Heart right ventricle (tissue), 16 donors: Measurements from ENCODE around the gene TUBA3E. TPM values are rescaled to one million over a fixed set of nuclear protein-coding genes. Genes with fewer than 3 reads are reported as not detected.
A peak's percentile ranks its signal among the peaks of the same experiment; 100 is the strongest.
"Not testable (repeated sequence)": the region's sequence is repeated elsewhere in the genome, so short reads cannot be mapped to it uniquely, and the experiment has no call there.

Experiments used
- ATAC-seq, 8 donors: fragments of 200-7000 bp; cut with Tn5 transposase; one replicate each; pipeline ENCODE4 v1.9.1; 2020; ENCODE audit warnings: mild to moderate bottlenecking in 8 of 8, moderate library complexity in 8 of 8, moderate number of reproducible peaks in 1 of 8
- DNase-seq, 2 donors: peaks; one replicate each; pipeline ENCODE4 v3.0.0-alpha.2; 2020
- H3K27ac ChIP-seq, 10 donors: fragments of 200-600 bp; sonication (generic) in 2 of 10; one replicate each; pipeline versions ENCODE4 v1.5.0 to v1.8.0; 2020 to 2022; ENCODE audit warnings: mild to moderate bottlenecking in 3 of 10
- H3K27me3 ChIP-seq, 7 donors: fragments of 200-600 bp; one replicate each; pipeline ENCODE4 v1.8.0; 2021 to 2022; ENCODE audit warnings: mild to moderate bottlenecking in 2 of 7
- H3K36me3 ChIP-seq, 9 donors: fragments of 200-600 bp; sonication (generic) in 1 of 9; one replicate each; pipeline versions ENCODE4 v1.5.0 to v1.8.0; 2020 to 2022; ENCODE audit warnings: mild to moderate bottlenecking in 2 of 9
- H3K4me1 ChIP-seq, 9 donors: fragments of 200-600 bp; sonication (generic) in 1 of 9; one replicate each; pipeline versions ENCODE4 v1.5.0 to v1.8.0; 2020 to 2022; ENCODE audit warnings: mild to moderate bottlenecking in 4 of 9
- H3K4me3 ChIP-seq, 10 donors: fragments of 200-600 bp; sonication (generic) in 2 of 10; one replicate each; pipeline versions ENCODE4 v1.5.0 to v1.8.0; 2020 to 2022; ENCODE audit warnings: mild to moderate bottlenecking in 7 of 10, moderate library complexity in 2 of 10
- H3K9me3 ChIP-seq, 11 donors: fragments of 200-600 bp in 10 of 11; sonication (generic) in 2 of 11; one replicate each; pipeline versions ENCODE4 v1.5.0 to v1.8.0; 2013 to 2022; ENCODE audit warnings: mild to moderate bottlenecking in 2 of 11, control low read depth in 1 of 11, moderate library complexity in 1 of 11
- CTCF ChIP-seq, 9 donors: fragments of 200-600 bp; sonication (generic) in 2 of 9; IDR thresholded peaks; one replicate each; pipeline versions ENCODE4 v1.5.0 to v1.8.0; 2021 to 2022; ENCODE audit warnings: antibody characterized with exemption in 9 of 9, mild to moderate bottlenecking in 5 of 9, moderate library complexity in 1 of 9
- WGBS, 2 donors: extraction: QIAGEN DNeasy Blood & Tissue Kit; methylation state at CpG; one replicate each; pipeline ENCODE4 v1.1.7; 2013; ENCODE audit warnings: inconsistent platforms in 1 of 2; 5-methylcytosine and 5-hydroxymethylcytosine counted together
- intact Hi-C, 10 donors: fragments of 100-400 bp; cut with DNase I; formaldehyde crosslinking; loops; one replicate each; pipeline versions ENCODE4 v1.11.1 to v1.14.2; 2022
- polyA plus RNA-seq, 2 donors: library from polyadenylated mRNA; stranded (reverse); fragments of 200-250 nt; gene quantifications; one replicate each; pipeline ENCODE4 v1.2.3, GENCODE V29; 2013
- total RNA-seq, 10 donors: library from RNA; stranded (reverse); fragmentation: NEBNext Ultra II Directional in 3 of 10; extraction: Animal tissue kit (Norgen Biotek cat#: 25700) in 3 of 10; gene quantifications; one replicate each; pipeline versions ENCODE4 v1.2.1 to v1.2.4, GENCODE V29; 2021 to 2023
- donor health status: Arrhythmogenic right ventricular cardiomyopathy.
- donor health status: ischemic (EF 13 %, LVEDD 7.1; RV severe dilation, severe dysfunction).
- donor health status: healthy with polysubstance abuse.
- donor health status: DM: no; HTN: yes; CAD: no.
- donor health status: DM: no; HTN: no; CAD: no.
- donor health status: ischemic (EF 25% LVEDD 6.9; RV normal size, moderate dysfunction).
- donor health status: ischemic (EF 25% LVEDD 5.7; RV mildly dilated, moderate dysfunction).
- donor health status: healthy.
- donor health status: DM: yes; HTN: yes; CAD: no.
- donor health status: Ischemic cardiomyopathy.
- donor health status: ischemic (EF 35%, LVEDD 5.7; RV mildly dilated, moderate dysfunction).
- donor health status: nonischemic (EF 11% LVEDD 7.7; RV severe dilation, severe dysfunction).
- donor health status: DM: yes; HTN: yes; CAD: no.
- donor health status: PGD.
- donor health status: ischemic (EF 29% LVEDD 5.4; RV normal size, mild dysfunction).
- donor health status: nonischemic (EF 23%, LVEDD 6.1; RV moderate dilation, normal function).

The TUBA3E gene
- total and polyA plus RNA-seq, 12 donors, result 2.3 to 286 (median 10.5) TPM

- no peaks in the 10 kb centered on the region for H3K9me3 ChIP-seq
- peaks cover 0 to 2% (median 0%) of the 10 kb centered on the region in 9 donors for H3K4me1 ChIP-seq
- H3K27ac ChIP-seq, result no peak overlapping the region
- WGBS, 2 donors, result 88 to 98% methylated on average over 9 of the region's 9 CpGs
- intact Hi-C loops, result loop anchor here in 7 of 10 donors (2.0 to 10.0 kb wide), 4 partner anchors 176 to 181 kb away; no protein-coding TSS in a partner anchor
- no peaks in the 10 kb centered on the region for H3K27me3 ChIP-seq
- no peak for TF ChIP-seq CTCF (IDR thresholded peaks at IDR 0.05)
- no peak overlapping the region for H3K4me3 ChIP-seq
- peaks cover 0 to 71% (median 9%) of the 10 kb centered on the region in 9 donors for H3K36me3 ChIP-seq
- ATAC-seq, result no peak
- DNase-seq, result no peak
Measured at GRCh38 chr2:130156624-130157004, 41.6 kb downstream of the TUBA3E start.

- peak; percentile 30 to 70 (median 59) for TF ChIP-seq CTCF (IDR thresholded peaks at IDR 0.05)
- DNase-seq (peak; percentile 70 to 71), ATAC-seq (peak; percentile 38 to 82 (median 70))
- H3K4me1 ChIP-seq, H3K4me3 ChIP-seq, H3K27ac ChIP-seq, H3K27me3 ChIP-seq, H3K9me3 ChIP-seq: not testable (repeated sequence)
- intact Hi-C loops, result loop anchor here in 7 of 10 donors (2.0 to 10.0 kb wide), 4 partner anchors 176 to 181 kb away; no protein-coding TSS in a partner anchor
- H3K36me3 ChIP-seq, result peaks cover 0 to 66% (median 9%) of the 10 kb centered on the region in 9 donors
- WGBS, 2 donors, result 40 to 49% methylated on average over 16 of the region's 16 CpGs
Measured at GRCh38 chr2:130155956-130156623, 42.1 kb downstream of the TUBA3E start.

- Histone ChIP-seq H3K9me3 (no peaks in the 10 kb centered on the region), H3K27ac (no peak overlapping the region), H3K36me3 (peaks cover 0 to 62% (median 9%) of the 10 kb centered on the region in 9 donors), H3K27me3 (no peaks in the 10 kb centered on the region), H3K4me1 (no peaks in the 10 kb centered on the region), H3K4me3 (no peak overlapping the region)
- no peak for TF ChIP-seq CTCF (IDR thresholded peaks at IDR 0.05)
- 95% methylated on average over 28 to 29 of the region's 29 CpGs for WGBS, 2 donors
- DNase-seq (no peak), ATAC-seq (peak in 1 of 8 donors; percentile 1)
- intact Hi-C loops, result loop anchor here in 6 of 10 donors (5.0 to 10.0 kb wide), 3 partner anchors 177 to 182 kb away; no protein-coding TSS in a partner anchor
Measured at GRCh38 chr2:130154773-130155765, 43.2 kb downstream of the TUBA3E start.

- H3K27me3 ChIP-seq, H3K27ac ChIP-seq, DNase-seq, H3K4me3 ChIP-seq, H3K9me3 ChIP-seq, ATAC-seq, H3K4me1 ChIP-seq: not testable (repeated sequence)
- intact Hi-C loops, result loop anchor here in 3 of 10 donors (10.0 kb wide), 1 partner anchor 180 kb away; no protein-coding TSS in a partner anchor
- 96 to 97% methylated on average over 5 to 8 of the region's 8 CpGs for WGBS, 2 donors
- H3K36me3 ChIP-seq, result peaks cover 0 to 56% (median 9%) of the 10 kb centered on the region in 9 donors
Measured at GRCh38 chr2:130154423-130154770, 43.8 kb downstream of the TUBA3E start.

- peaks cover 0 to 50% (median 9%) of the 10 kb centered on the region in 9 donors for H3K36me3 ChIP-seq
- H3K4me3 ChIP-seq, H3K4me1 ChIP-seq, H3K27me3 ChIP-seq, H3K27ac ChIP-seq, ATAC-seq, H3K9me3 ChIP-seq, DNase-seq: not testable (repeated sequence)
- 94% methylated on average over 21 of the region's 23 CpGs for WGBS, 2 donors
- intact Hi-C loops, result loop anchor here in 3 of 10 donors (10.0 kb wide), 1 partner anchor 181 kb away; no protein-coding TSS in a partner anchor
Measured at GRCh38 chr2:130153721-130154422, 44.4 kb downstream of the TUBA3E start.
